T follicular helper cell (primary cell): ENCODE data around the gene COPS4.
"Not testable (repeated sequence)": the region's sequence is repeated elsewhere in the genome, so short reads cannot be mapped to it uniquely, and the experiment has no call there.

Source experiments
- DNase-seq: peaks from one replicate; pipeline ENCODE4 v3.0.0-alpha.2; 2020; ENCODE audit warnings: low read depth

COPS4 gene

GRCh38 chr4:83023599-83023998 is 11.4 kb upstream of the COPS4 start:
- not testable (repeated sequence) for DNase-seq

- no peak for DNase-seq
Observed at GRCh38 chr4:83024233-83024632, 10.8 kb upstream of the COPS4 start.

- no peak for DNase-seq
Observed at GRCh38 chr4:83025563-83025962, 9.4 kb upstream of the COPS4 start.

- DNase-seq, result no peak
Observed at GRCh38 chr4:83028976-83029375, 6.0 kb upstream of the COPS4 start.

GRCh38 chr4:83029688-83030087 is 5.3 kb upstream of the COPS4 start:
- DNase-seq, result no peak

- DNase-seq, result no peak
Observed at GRCh38 chr4:83036991-83037665, 2.1 kb downstream of the COPS4 start.

- DNase-seq, result no peak
Observed at GRCh38 chr4:83040269-83040668, 5.3 kb downstream of the COPS4 start.

- DNase-seq, result not testable (repeated sequence)
Observed at GRCh38 chr4:83043157-83043556, 8.2 kb downstream of the COPS4 start.

- DNase-seq, result no peak
Observed at GRCh38 chr4:83043801-83044407, 8.9 kb downstream of the COPS4 start.

- DNase-seq, result no peak
Observed at GRCh38 chr4:83046693-83047473, 11.9 kb downstream of the COPS4 start.

GRCh38 chr4:83048781-83049180 is 13.8 kb downstream of the COPS4 start:
- DNase-seq, result not testable (repeated sequence)

GRCh38 chr4:83054928-83055327 is 19.9 kb downstream of the COPS4 start:
- DNase-seq, result no peak

GRCh38 chr4:83062739-83063138 is 27.8 kb downstream of the COPS4 start:
- DNase-seq, result no peak

- no peak for DNase-seq
Observed at GRCh38 chr4:83065266-83065665, 30.3 kb downstream of the COPS4 start.

- no peak for DNase-seq
Observed at GRCh38 chr4:83067058-83067639, 32.2 kb downstream of the COPS4 start.

GRCh38 chr4:83071116-83071515 is 36.1 kb downstream of the COPS4 start:
- DNase-seq, result no peak

- DNase-seq, result peak; percentile 44
Observed at GRCh38 chr4:83074086-83074704, 39.2 kb downstream of the COPS4 start.

GRCh38 chr4:83074783-83075182 is 39.8 kb downstream of the COPS4 start:
- DNase-seq, result not testable (repeated sequence)

GRCh38 chr4:83075311-83076095 is 40.5 kb downstream of the COPS4 start:
- DNase-seq, result no peak

- DNase-seq, result no peak
Observed at GRCh38 chr4:83080561-83080960, 45.6 kb downstream of the COPS4 start.

GRCh38 chr4:83082777-83083176 is 47.8 kb downstream of the COPS4 start:
- no peak for DNase-seq
